AG08396 (cell line): ENCODE measurements around the gene GAGE12D.
"Not testable (repeated sequence)": the region's sequence is repeated elsewhere in the genome, so short reads cannot be mapped to it uniquely, and the experiment has no call there.

Experiments
- DNase-seq: peaks from one replicate; pipeline ENCODE4 v3.0.0; 2012; ENCODE audit warnings: low spot score, mixed read lengths

GAGE12D gene, protein sequence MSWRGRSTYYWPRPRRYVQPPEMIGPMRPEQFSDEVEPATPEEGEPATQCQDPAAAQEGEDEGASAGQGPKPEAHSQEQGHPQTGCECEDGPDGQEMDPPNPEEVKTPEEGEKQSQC

DNA sequence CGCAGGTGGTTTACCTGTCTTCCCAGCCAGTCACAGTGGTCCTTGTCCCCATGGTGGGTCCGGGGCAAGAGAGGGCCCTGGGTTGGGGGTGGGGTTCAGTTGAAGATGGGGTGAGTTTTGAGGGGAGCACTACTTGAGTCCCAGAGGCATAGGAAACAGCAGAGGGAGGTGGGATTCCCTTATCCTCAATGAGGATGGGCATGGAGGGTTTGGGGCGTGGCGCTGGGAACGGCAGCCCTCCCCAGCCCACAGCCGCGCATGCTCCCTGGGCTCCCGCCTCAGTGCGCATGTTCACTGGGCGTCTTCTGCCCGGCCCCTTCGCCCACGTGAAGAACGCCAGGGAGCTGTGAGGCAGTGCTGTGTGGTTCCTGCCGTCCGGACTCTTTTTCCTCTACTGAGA, at the start of gene GAGE12D:
Gene GAGE12D (plus strand): TSS at position 301 of the 400 bp plus-strand sequence. CDS start 1,155 bp downstream, outside the sequence.
- not testable (repeated sequence) for DNase-seq

DNA sequence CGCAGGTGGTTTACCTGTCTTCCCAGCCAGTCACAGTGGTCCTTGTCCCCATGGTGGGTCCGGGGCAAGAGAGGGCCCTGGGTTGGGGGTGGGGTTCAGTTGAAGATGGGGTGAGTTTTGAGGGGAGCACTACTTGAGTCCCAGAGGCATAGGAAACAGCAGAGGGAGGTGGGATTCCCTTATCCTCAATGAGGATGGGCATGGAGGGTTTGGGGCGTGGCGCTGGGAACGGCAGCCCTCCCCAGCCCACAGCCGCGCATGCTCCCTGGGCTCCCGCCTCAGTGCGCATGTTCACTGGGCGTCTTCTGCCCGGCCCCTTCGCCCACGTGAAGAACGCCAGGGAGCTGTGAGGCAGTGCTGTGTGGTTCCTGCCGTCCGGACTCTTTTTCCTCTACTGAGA, 9.7 kb upstream of the GAGE12D start, which contains the start of gene GAGE12C:
Gene GAGE12C (plus strand): TSS at position 301 of the 400 bp plus-strand sequence. CDS start 1,155 bp downstream, outside the sequence.
- not testable (repeated sequence) for DNase-seq

DNA sequence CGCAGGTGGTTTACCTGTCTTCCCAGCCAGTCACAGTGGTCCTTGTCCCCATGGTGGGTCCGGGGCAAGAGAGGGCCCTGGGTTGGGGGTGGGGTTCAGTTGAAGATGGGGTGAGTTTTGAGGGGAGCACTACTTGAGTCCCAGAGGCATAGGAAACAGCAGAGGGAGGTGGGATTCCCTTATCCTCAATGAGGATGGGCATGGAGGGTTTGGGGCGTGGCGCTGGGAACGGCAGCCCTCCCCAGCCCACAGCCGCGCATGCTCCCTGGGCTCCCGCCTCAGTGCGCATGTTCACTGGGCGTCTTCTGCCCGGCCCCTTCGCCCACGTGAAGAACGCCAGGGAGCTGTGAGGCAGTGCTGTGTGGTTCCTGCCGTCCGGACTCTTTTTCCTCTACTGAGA, 9.5 kb downstream of the GAGE12D start, which contains the start of gene GAGE12E:
Gene GAGE12E (plus strand): TSS at position 301 of the 400 bp plus-strand sequence. CDS start 1,155 bp downstream, outside the sequence.
- DNase-seq, result not testable (repeated sequence)

DNA sequence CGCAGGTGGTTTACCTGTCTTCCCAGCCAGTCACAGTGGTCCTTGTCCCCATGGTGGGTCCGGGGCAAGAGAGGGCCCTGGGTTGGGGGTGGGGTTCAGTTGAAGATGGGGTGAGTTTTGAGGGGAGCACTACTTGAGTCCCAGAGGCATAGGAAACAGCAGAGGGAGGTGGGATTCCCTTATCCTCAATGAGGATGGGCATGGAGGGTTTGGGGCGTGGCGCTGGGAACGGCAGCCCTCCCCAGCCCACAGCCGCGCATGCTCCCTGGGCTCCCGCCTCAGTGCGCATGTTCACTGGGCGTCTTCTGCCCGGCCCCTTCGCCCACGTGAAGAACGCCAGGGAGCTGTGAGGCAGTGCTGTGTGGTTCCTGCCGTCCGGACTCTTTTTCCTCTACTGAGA, 19.0 kb downstream of the GAGE12D start, which contains the start of gene GAGE12F:
Gene GAGE12F (plus strand): TSS at position 301 of the 400 bp plus-strand sequence. CDS start 1,155 bp downstream, outside the sequence.
- not testable (repeated sequence) for DNase-seq

DNA sequence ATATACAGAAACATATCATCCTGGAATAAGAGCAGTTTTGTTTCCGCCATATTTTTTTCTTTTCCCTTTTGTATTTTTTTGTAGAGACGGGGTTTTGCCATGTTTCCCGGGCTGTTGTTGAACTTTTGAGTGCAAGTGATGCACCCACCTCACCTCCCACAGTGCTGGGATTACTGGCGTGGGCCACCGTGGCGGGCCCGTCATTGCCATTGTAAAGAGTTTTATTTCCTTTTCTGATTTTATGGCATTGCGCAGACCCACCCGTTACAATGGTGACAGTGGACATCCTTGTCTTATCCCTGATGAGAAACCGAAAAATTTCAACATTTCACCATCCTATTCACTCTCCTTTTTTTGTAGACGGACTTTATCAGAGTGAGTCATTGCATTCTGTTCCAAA, 27.2 kb downstream of the GAGE12D start:
- not testable (repeated sequence) for DNase-seq

DNA sequence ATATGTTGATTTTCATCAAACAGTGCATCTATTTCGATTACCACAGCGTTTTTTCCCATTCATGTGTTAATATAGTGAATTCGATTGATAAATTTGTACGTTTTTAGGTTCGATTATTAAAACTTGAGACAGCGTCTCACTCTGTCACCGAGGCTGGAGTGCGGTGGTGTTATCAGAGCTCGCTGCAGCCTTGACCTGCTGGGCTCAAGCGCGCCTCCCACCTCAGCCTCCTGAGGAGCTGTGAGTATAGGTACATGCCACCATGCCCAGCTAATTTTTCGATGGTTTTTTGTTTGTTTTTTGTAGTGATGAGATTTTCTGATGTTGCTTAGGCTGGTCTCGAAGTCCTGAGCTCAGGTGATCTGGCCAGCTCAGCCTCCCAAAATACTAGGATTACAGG, 27.6 kb downstream of the GAGE12D start:
- DNase-seq, result not testable (repeated sequence)

DNA sequence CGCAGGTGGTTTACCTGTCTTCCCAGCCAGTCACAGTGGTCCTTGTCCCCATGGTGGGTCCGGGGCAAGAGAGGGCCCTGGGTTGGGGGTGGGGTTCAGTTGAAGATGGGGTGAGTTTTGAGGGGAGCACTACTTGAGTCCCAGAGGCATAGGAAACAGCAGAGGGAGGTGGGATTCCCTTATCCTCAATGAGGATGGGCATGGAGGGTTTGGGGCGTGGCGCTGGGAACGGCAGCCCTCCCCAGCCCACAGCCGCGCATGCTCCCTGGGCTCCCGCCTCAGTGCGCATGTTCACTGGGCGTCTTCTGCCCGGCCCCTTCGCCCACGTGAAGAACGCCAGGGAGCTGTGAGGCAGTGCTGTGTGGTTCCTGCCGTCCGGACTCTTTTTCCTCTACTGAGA, 28.6 kb downstream of the GAGE12D start, which contains the start of gene GAGE12G:
Gene GAGE12G (plus strand): TSS at position 301 of the 400 bp plus-strand sequence. CDS start 1,155 bp downstream, outside the sequence.
- DNase-seq, result not testable (repeated sequence)

DNA sequence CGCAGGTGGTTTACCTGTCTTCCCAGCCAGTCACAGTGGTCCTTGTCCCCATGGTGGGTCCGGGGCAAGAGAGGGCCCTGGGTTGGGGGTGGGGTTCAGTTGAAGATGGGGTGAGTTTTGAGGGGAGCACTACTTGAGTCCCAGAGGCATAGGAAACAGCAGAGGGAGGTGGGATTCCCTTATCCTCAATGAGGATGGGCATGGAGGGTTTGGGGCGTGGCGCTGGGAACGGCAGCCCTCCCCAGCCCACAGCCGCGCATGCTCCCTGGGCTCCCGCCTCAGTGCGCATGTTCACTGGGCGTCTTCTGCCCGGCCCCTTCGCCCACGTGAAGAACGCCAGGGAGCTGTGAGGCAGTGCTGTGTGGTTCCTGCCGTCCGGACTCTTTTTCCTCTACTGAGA, 38.1 kb downstream of the GAGE12D start, which contains the start of gene GAGE12H:
Gene GAGE12H (plus strand): TSS at position 301 of the 400 bp plus-strand sequence. CDS start 1,155 bp downstream, outside the sequence.
- not testable (repeated sequence) for DNase-seq

DNA sequence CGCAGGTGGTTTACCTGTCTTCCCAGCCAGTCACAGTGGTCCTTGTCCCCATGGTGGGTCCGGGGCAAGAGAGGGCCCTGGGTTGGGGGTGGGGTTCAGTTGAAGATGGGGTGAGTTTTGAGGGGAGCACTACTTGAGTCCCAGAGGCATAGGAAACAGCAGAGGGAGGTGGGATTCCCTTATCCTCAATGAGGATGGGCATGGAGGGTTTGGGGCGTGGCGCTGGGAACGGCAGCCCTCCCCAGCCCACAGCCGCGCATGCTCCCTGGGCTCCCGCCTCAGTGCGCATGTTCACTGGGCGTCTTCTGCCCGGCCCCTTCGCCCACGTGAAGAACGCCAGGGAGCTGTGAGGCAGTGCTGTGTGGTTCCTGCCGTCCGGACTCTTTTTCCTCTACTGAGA, 47.7 kb downstream of the GAGE12D start, which contains the start of gene GAGE2A:
Gene GAGE2A (plus strand): TSS at position 301 of the 400 bp plus-strand sequence. CDS start 1,155 bp downstream, outside the sequence.
- DNase-seq, result not testable (repeated sequence)

DNA sequence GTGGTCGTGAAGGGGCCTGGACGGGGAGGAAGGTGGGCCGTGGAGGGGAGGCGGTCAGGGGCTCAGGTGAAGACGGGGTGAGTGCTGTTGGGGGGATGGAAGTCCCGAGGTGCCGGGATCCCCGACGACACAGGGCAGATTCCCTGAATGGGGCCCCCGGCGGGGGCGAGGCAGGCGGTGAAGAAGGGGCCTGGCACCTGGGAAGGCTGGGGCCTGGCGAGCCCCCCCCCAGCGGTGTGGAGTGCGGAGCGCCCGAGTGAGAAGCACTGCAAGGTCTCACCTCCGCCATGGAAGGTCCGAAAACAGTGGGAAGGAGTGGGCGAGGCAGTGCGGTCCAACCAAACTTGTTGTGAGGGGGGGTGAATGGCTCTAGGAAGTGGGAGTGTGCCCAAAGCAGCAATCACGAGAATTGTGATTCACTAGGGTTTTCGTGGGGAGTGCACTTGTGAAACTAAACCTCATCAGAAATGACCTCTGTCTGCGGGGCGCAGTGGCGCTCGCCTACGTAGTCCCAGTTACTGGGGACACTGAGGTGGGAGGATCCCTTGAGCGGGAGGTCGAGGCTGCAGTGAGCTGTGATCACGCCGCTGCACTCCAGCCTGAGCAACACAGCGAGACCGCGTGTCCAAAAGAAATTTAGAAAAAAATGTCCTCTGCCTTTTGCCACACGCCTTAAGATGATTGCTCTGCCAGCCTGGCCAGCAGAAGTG, 48.4 kb downstream of the GAGE12D start:
- not testable (repeated sequence) for DNase-seq

DNA sequence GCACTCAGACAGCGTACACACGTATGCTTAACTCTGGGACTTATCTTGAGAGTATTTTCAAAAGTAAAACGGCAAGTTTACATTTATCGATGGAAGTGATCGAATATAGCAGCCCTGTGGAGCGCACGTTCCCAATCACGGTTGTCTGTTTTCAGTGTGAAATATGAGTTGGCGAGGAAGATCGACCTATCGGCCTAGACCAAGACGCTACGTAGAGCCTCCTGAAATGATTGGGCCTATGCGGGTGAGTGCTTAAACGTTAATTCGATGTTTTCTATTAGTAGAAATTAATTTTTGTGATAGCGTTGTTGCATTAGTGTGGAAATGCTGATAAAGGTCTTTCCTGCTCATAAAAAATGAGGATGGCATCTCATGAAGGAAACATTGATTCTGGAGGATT, 49.0 kb downstream of the GAGE12D start:
- not testable (repeated sequence) for DNase-seq
